GM20431 (cell line): Measurements from ENCODE around the gene MAML3.

Source experiments
- in situ Hi-C: fragments of 300-500 bp; cut with MseI, MboI; formaldehyde crosslinking; loops from one replicate; pipeline ENCODE4 v1.15.0; 2020; ENCODE audit warnings: low sequenced_read_pairs; ENCODE audit not compliant: unreplicated experiment

MAML3 gene

GRCh38 chr4:139892973-139893736 is 260.8 kb downstream of the MAML3 start:
- in situ Hi-C loops: no loop called here

GRCh38 chr4:139890816-139891215 is 263.2 kb downstream of the MAML3 start:
- in situ Hi-C loops: no loop called here

- in situ Hi-C loops: no loop called here
These were observed 264.1 kb downstream of the MAML3 start for GRCh38 chr4:139889901-139890300.

DNA sequence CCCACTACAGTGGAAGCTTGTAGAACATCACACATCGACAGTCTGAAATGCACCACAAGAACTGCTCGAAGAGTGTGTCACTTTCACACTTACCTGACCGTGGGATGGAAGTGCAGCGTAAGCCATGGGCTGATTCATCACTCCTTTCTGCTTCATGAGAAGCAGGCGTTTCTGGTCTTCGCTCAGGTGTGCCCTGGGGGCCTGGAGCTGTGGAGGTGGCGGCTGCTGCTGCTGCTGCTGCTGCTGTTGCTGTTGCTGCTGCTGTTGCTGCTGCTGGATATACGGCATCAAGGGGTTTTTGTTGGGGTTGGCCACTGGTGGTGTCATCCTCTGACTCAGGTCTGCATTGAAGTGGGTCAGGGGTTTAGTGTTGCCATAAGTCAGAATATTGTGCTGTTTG is 264.7 kb downstream of the MAML3 start:
- in situ Hi-C loops: no loop called here

DNA sequence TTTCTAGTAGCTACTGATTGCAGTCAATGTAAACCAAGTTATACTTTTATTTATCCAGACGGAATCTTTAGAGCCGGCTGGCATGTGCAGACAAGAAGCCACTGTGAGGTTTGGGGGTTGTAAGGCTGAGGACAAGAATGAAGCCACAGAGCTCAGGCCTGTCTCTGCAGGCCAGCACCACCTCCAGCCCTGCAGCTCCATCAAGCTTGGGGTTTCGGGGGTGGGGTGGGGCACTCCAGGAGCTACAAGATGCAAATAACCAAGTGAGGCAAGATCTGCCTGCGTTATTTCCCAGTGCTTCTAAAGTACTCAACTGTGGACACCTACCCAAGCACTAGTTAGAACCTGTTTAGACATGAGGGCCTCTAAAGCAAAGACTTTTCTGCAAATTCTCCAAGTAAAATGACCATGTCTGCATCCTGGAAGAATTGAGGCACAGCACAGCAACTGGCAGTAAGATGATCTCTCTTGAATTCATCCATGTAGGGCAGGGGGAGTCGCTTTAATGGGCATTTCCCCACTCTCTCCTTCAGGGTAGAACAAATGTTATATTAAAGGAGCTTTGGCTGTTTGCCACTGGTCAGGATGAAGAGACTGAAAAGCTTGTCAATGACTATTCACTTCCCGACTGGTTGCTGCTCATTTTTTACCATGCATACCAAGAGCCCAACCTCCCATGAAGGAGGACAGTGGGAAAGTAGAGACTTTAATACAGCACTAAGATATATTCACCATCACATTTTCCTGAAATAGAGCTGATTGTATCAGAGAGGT is 265.8 kb downstream of the MAML3 start:
- in situ Hi-C loops: no loop called here

- in situ Hi-C loops: no loop called here
These were observed 266.6 kb downstream of the MAML3 start for GRCh38 chr4:139887376-139887802.

GRCh38 chr4:139886798-139887197 is 267.2 kb downstream of the MAML3 start:
- in situ Hi-C loops: no loop called here

- in situ Hi-C loops: no loop called here
These were observed 269.5 kb downstream of the MAML3 start for GRCh38 chr4:139884438-139884837.

GRCh38 chr4:139880841-139881240 is 273.1 kb downstream of the MAML3 start:
- in situ Hi-C loops: no loop called here

GRCh38 chr4:139878050-139878449 is 275.9 kb downstream of the MAML3 start:
- in situ Hi-C loops: no loop called here

- in situ Hi-C loops: no loop called here
These were observed 277.5 kb downstream of the MAML3 start for GRCh38 chr4:139876337-139876941.

DNA sequence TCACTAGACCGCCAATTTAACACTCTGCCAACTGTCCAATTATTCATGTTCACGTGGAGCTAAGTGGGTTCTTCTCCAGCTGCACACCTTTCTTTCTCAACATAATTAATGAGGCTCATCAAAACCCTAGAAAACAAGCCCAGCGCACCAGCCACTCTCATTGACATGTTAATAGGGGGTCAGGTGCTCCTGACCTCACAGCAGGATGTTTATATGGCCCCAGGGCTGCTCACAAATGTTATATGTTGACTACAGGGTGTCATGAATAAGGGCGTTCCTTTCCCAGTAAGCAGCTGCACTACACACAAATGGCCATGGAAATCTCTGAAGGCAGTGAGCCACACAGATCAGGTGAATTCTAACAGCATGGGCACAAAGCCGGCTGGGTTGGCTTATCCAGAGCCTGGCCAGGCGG is 278.6 kb downstream of the MAML3 start:
- in situ Hi-C loops: no loop called here

- in situ Hi-C loops: no loop called here
These were observed 280.7 kb downstream of the MAML3 start for GRCh38 chr4:139873111-139873860.

DNA sequence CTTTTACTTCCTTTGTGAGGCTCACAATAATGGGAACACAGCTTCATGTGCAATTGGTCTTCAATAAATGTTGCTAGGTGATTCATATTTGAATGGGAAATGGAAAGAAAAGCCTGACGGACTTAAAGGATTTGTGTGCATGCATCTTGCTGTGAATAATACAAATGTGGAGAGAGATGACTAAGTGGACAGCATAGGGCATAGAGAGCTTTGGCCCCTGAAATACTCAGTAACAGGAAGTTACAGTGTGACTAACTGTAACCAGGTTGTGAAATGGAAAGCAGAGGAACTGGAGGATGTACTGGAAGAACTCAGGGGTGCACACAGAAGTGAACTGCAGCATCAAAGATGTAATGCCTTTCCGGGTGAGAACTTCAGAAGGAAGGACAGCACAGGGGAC is 281.7 kb downstream of the MAML3 start:
- in situ Hi-C loops: no loop called here

GRCh38 chr4:139869810-139870209 is 284.2 kb downstream of the MAML3 start:
- in situ Hi-C loops: no loop called here

DNA sequence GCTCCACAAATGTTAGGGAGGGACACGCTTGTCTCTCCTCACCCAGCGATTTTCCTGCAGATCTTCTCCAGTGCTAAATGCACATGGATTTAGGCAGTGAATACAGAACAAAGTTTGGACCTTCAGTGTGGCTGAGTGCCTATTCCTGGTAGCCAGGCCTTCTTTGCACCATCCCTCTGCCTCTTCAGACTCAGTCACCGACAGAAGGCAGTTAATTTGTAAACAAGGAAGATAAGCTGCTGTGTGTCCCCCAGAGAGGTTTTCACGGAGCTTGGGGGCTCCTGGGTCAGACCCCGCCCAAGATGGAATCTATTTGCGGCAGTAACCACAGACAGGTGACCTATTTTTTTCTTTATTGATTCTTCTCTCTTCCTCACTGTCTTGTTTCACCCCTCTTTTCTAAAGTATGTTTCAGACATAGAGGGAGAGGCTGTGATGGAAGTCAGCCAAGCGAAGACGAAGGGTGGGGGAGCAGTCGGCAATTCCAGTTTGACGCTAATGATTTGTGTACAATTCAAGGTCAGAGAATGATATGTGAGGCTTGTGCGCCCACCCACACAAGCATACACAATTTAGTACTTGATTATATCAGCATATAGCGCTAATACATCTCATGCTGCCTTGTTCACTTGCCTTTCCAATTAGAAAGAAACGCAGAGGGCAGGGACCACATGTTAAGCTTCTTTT is 287.6 kb downstream of the MAML3 start:
- in situ Hi-C loops: no loop called here

DNA sequence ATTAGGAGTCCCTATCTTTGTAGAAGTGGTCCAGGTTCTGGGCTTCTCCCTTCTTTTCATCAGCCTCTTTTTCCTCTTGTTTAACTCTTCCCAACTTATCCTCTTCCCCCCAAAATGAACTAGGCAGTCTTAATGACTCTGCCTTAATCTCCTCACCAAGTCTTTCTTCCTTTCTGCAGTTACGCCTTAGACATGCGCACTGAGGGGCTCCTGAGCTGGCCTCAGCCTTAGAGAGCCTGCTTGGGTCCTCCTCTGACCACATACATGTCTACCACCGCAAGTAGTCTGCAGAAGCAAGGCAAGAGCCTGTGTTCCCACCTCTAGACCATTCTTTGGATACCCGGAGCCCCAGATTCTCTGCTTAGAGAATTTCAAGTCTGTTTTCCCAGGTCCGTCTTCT is 288.4 kb downstream of the MAML3 start:
- in situ Hi-C loops: no loop called here

- in situ Hi-C loops: no loop called here
These were observed 290.5 kb downstream of the MAML3 start for GRCh38 chr4:139863531-139863930.

DNA sequence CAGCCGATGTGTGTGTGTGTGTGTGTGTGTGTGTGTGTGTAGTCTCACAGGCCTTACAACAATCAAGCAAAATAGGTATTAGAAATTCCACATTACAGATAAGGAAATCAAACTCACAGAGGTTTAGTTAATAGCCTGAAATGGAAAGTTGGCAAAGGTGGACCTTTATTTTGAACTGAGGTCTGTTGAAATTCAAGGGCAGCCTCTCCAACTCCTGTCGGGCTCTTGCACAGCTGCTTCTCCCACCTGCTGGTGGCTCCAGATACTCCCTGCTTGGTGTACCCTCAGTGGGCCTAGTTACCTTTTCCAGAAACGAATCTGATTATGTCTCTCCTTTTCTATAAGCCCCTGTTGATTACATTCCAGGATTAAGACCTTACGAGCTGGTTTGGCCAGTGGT is 292.5 kb downstream of the MAML3 start:
- in situ Hi-C loops: no loop called here
